Body of pancreas (tissue), 4 donors: Measurements from ENCODE around the gene ISG20L2. TPM values are rescaled to one million over a fixed set of nuclear protein-coding genes. Genes with fewer than 3 reads are reported as not detected.

Experiments
- ATAC-seq: fragments of 150-250 bp; one replicate; pipeline ENCODE4 v1.9.1; 2016
- DNase-seq, 4 donors: peaks; one replicate each; pipeline ENCODE4 v3.0.0-alpha.2; 2019
- H3K27ac ChIP-seq, 4 donors: fragments of 200-600 bp; sonication (generic); 1 replicate in 3 of 4; 2 replicates in 1 of 4; pipeline versions ENCODE4 v1.5.1 to v1.6.1; 2016 to 2019; ENCODE audit warnings: mild to moderate bottlenecking in 1 of 4, mixed read lengths in 1 of 4, moderate library complexity in 1 of 4
- H3K27me3 ChIP-seq, 2 donors: fragments of 200-600 bp; sonication (generic); one replicate each; pipeline ENCODE4 v1.6.0; 2016; ENCODE audit warnings: mild to moderate bottlenecking in 1 of 2
- H3K36me3 ChIP-seq, 2 donors: fragments of 200-600 bp; sonication (generic); replicated peaks in 1 of 2; 2 replicates each; pipeline ENCODE4 v1.5.1; 2016; ENCODE audit warnings: low read depth in 2 of 2; ENCODE audit not compliant: insufficient read depth in 1 of 2
- H3K4me1 ChIP-seq: fragments of 200-600 bp; sonication (generic); one replicate; pipeline ENCODE4 v1.6.0; 2016
- H3K4me3 ChIP-seq, 2 donors: fragments of 200-600 bp; sonication (generic); 1 replicate in 1 of 2; 2 replicates in 1 of 2; pipeline ENCODE4 v1.5.1; 2016 to 2019
- H3K9me3 ChIP-seq, 3 donors: fragments of 200-600 bp; sonication (generic); 1 replicate in 2 of 3; 2 replicates in 1 of 3; pipeline ENCODE4 v1.5.1; 2016
- POLR2A ChIP-seq, 3 donors: fragments of 450-650 bp; IDR thresholded peaks; one replicate each; pipeline ENCODE4 v1.6.1; 2016; ENCODE audit warnings: antibody characterized with exemption in 3 of 3, mild to moderate bottlenecking in 2 of 3
- WGBS, 2 donors: methylation state at CpG; one replicate each; pipeline ENCODE4 v1.1.5; 2017; 5-methylcytosine and 5-hydroxymethylcytosine counted together
- intact Hi-C: fragments of 100-400 bp; cut with DNase I; formaldehyde crosslinking; loops from one replicate; pipeline ENCODE4 v1.15.1; 2023
- total RNA-seq, 2 donors: library from RNA; depleted of rRNA; stranded (reverse); fragments of >200 nt; gene quantifications; one replicate each; pipeline ENCODE4 v1.1.0, GENCODE V29; 2016
- TF ChIP-seq, protein P1 (sequence below), 7 experiments: fragments of 450-650 bp in 4 of 7; fragments of 200-600 bp in 3 of 7; sonication (generic) in 3 of 7; IDR thresholded peaks; one replicate each; pipeline ENCODE4 v1.5.1; 2016 to 2019; ENCODE audit warnings: antibody characterized with exemption in 7 of 7

ISG20L2 gene
- total RNA-seq, 2 donors from 2014 or later = 11.9 to 14.3 TPM

DNA sequence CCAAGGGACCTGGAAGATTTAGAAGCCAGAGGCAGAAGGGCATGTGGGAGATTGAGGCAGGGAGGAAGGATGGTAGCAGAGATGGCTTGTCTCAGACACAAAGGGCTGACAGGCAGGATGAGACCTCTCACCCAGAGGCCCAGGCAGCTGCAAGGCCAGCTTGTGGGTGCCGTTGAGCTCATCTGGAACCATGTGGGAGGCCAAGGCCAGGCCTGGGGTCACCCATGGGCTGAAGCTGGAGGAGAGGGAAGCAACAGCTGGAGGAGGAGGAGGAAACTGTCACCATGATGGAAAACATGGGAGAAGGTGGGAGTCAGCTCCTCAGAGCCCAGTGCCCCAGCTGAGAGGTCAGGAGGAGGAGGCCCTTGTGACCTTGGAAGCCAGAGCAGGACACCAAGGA lies 29.6 kb downstream of the ISG20L2 start:
- H3K4me3 ChIP-seq = no peak overlapping the region
- TF ChIP-seq POLR2A (IDR thresholded peaks at IDR 0.05) = no peak
- TF ChIP-seq, protein P1, sequence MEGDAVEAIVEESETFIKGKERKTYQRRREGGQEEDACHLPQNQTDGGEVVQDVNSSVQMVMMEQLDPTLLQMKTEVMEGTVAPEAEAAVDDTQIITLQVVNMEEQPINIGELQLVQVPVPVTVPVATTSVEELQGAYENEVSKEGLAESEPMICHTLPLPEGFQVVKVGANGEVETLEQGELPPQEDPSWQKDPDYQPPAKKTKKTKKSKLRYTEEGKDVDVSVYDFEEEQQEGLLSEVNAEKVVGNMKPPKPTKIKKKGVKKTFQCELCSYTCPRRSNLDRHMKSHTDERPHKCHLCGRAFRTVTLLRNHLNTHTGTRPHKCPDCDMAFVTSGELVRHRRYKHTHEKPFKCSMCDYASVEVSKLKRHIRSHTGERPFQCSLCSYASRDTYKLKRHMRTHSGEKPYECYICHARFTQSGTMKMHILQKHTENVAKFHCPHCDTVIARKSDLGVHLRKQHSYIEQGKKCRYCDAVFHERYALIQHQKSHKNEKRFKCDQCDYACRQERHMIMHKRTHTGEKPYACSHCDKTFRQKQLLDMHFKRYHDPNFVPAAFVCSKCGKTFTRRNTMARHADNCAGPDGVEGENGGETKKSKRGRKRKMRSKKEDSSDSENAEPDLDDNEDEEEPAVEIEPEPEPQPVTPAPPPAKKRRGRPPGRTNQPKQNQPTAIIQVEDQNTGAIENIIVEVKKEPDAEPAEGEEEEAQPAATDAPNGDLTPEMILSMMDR (IDR thresholded peaks at IDR 0.05) = no peak
- intact Hi-C loops = loop anchor here (10.0 kb wide), 1 partner anchor 186 kb away; no protein-coding TSS in a partner anchor
- ATAC-seq (no peak), DNase-seq (no peak)
- H3K4me1 ChIP-seq = peaks cover 5% of the 10 kb centered on the region
- no peaks in the 10 kb centered on the region for H3K9me3 ChIP-seq
- no peak overlapping the region for H3K27ac ChIP-seq
- no peaks in the 10 kb centered on the region for H3K36me3 ChIP-seq
- peaks cover 0 to 6% of the 10 kb centered on the region in 2 donors for H3K27me3 ChIP-seq
- 71 to 73% methylated on average over 1 of the region's 1 CpG for WGBS, 2 donors

- no peaks in the 10 kb centered on the region for H3K36me3 ChIP-seq
- DNase-seq (no peak), ATAC-seq (no peak)
- H3K4me1 ChIP-seq = peaks cover 11% of the 10 kb centered on the region
- WGBS, 2 donors = 72% methylated on average over 8 of the region's 8 CpGs
- H3K4me3 ChIP-seq = no peak overlapping the region
- no peak overlapping the region for H3K27ac ChIP-seq
- TF ChIP-seq POLR2A (IDR thresholded peaks at IDR 0.05) = no peak
- TF ChIP-seq, protein P1 (IDR thresholded peaks at IDR 0.05) = no peak
- no peaks in the 10 kb centered on the region for H3K9me3 ChIP-seq
- no peaks in the 10 kb centered on the region for H3K27me3 ChIP-seq
- intact Hi-C loops = loop anchor here (10.0 kb wide), 1 partner anchor 187 kb away; no protein-coding TSS in a partner anchor
These were observed 31.1 kb downstream of the ISG20L2 start for GRCh38 chr1:156697481-156697880.

DNA sequence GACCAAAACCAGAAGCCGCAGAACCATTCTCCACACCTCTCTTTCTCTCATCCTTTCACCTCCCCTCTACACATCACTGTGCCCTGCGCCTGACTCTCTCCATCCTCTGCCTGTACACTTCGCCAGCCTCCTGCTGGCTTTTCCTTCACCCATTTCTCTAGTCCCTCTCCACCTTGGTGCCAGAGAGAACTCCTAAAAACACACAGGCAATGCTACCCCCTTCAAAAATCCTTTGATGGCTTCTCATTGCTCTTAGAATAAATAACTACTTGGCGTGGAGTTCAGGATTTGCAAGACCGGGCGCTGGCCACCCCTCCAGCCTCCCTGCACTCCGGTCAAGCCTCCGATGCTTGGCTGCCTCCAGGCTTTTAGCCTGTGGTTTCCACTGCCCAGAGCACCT lies 31.8 kb downstream of the ISG20L2 start:
- H3K27ac ChIP-seq = no peak overlapping the region
- H3K9me3 ChIP-seq = no peaks in the 10 kb centered on the region
- ATAC-seq (no peak), DNase-seq (no peak)
- 86 to 87% methylated on average over 8 of the region's 8 CpGs for WGBS, 2 donors
- H3K4me1 ChIP-seq = peaks cover 18% of the 10 kb centered on the region
- intact Hi-C loops = loop anchor here (10.0 kb wide), 1 partner anchor 188 kb away; no protein-coding TSS in a partner anchor
- H3K27me3 ChIP-seq = no peaks in the 10 kb centered on the region
- TF ChIP-seq, protein P1 (IDR thresholded peaks at IDR 0.05) = no peak
- no peak for TF ChIP-seq POLR2A (IDR thresholded peaks at IDR 0.05)
- H3K4me3 ChIP-seq = no peak overlapping the region
- H3K36me3 ChIP-seq = no peaks in the 10 kb centered on the region

- WGBS, 2 donors = 89 to 95% methylated on average over 5 of the region's 5 CpGs
- no peaks in the 10 kb centered on the region for H3K36me3 ChIP-seq
- DNase-seq = no peak
- peaks cover 25% of the 10 kb centered on the region for H3K4me1 ChIP-seq
- H3K4me3 ChIP-seq = no peak overlapping the region
- ATAC-seq = no peak
- TF ChIP-seq POLR2A (IDR thresholded peaks at IDR 0.05) = no peak
- TF ChIP-seq, protein P1 (IDR thresholded peaks at IDR 0.05) = no peak
- H3K27ac ChIP-seq = no peak overlapping the region
- intact Hi-C loops = loop anchor here (10.0 kb wide), 1 partner anchor 190 kb away; no protein-coding TSS in a partner anchor
- H3K9me3 ChIP-seq = no peaks in the 10 kb centered on the region
- H3K27me3 ChIP-seq = no peaks in the 10 kb centered on the region
These were observed 33.9 kb downstream of the ISG20L2 start for GRCh38 chr1:156694690-156694962.
